ENCODE results near the gene HSP90AB1. TPM values are rescaled to one million over a fixed set of nuclear protein-coding genes. Genes with fewer than 3 reads are reported as not detected.

The HSP90AB1 gene
- total RNA-seq, 1 donor from 2014 or later = 1,214 TPM

DNA sequence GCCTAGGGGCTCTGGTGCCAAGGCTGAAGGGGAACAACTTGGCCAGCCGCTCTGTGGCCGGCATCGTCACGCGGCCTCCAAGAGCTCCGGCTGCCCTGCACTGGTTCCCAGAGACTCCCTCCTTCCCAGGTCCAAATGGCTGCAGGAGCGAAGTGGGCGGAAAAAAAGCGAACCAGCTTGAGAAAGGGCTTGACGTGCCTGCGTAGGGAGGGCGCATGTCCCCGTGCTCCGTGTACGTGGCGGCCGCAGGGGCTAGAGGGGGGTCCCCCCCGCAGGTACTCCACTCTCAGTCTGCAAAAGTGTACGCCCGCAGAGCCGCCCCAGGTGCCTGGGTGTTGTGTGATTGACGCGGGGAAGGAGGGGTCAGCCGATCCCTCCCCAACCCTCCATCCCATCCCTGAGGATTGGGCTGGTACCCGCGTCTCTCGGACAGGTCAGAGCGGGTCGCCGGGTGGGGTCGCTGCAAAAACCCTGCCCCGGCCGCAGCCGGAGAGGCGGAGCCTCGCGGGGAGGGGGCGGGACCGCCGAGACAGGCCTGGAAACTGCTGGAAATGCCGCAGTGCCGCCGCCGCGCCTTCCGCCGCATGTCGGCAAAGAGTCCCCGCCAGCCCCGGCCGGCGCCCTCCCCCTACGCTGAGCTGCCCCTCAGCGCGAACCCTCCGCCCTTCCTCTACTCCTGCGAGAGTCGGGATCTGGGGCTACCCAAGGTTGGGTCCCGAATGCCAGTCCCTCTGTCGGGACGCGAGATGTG lies 814 bp upstream of the HSP90AB1 start:
- no peaks in the 10 kb centered on the region for H3K9me3 Mint-ChIP-seq (ENCODE audit: low read depth)
- H3K36me3 Mint-ChIP-seq (ENCODE audit: insufficient read depth) = peaks cover 27% of the 10 kb centered on the region
- TF ChIP-seq, protein P1, sequence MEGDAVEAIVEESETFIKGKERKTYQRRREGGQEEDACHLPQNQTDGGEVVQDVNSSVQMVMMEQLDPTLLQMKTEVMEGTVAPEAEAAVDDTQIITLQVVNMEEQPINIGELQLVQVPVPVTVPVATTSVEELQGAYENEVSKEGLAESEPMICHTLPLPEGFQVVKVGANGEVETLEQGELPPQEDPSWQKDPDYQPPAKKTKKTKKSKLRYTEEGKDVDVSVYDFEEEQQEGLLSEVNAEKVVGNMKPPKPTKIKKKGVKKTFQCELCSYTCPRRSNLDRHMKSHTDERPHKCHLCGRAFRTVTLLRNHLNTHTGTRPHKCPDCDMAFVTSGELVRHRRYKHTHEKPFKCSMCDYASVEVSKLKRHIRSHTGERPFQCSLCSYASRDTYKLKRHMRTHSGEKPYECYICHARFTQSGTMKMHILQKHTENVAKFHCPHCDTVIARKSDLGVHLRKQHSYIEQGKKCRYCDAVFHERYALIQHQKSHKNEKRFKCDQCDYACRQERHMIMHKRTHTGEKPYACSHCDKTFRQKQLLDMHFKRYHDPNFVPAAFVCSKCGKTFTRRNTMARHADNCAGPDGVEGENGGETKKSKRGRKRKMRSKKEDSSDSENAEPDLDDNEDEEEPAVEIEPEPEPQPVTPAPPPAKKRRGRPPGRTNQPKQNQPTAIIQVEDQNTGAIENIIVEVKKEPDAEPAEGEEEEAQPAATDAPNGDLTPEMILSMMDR (IDR thresholded peaks at IDR 0.05; ENCODE audit: unreplicated experiment) = peak; percentile 53
- DNase-seq (ENCODE audit: low spot score, unreplicated experiment) = peak; percentile 91
- peak overlapping the region; percentile 100 for H3K27ac Mint-ChIP-seq
- H3K4me1 Mint-ChIP-seq (ENCODE audit: low read depth) = peaks cover 25% of the 10 kb centered on the region
- no peaks in the 10 kb centered on the region for H3K27me3 Mint-ChIP-seq
- H3K4me3 Mint-ChIP-seq (ENCODE audit: low read depth) = peak overlapping the region; percentile 100

DNA sequence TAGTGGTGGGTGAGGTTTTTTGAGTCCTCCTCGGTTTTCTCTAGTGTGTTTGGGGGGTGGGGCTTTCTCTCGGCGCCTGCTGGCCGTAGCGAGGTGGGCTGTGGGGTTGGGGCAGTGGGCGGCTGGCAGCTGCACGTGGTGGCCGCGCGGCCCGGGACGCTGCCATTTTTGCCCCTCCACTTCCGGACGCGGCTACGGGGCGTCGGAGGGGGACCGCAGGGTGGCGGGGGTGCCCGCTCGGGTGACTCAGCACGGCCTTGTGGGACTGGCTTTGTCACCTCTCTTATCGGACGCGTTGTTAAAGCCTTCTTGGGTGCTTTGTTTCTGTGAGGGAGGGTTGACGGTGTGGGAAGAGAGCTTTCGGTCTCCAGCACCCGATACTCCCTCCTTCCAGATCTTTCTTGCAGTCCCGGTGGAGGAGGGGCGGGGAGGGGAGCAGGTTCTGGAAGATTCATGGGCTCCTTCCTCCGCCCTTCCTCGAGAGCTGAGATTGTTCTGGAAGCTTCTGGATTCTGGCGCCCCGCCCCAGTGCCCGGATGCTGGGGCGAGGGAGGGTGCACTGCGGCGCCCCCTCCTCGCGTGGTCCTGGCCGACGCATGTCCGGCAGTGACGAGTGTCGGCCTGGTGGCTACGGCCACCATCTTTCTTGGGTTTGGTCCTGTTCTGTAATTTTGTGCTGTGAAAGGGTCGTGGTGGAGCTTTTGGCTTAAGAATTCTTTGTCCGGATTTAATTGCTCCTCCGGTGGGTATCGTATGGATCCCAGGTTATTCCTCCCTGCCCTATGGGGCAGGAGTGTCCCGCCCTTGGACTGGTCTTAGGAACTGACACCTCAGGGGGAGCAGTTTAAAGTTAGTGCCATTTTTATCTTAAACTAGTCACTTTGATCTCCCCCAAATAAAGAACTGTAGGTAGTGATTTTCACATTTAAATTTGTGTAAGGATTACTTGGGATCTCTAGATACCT lies 719 bp downstream of the HSP90AB1 start:
- Mint-ChIP-seq H3K9me3 (ENCODE audit: low read depth) (no peaks in the 10 kb centered on the region), H3K27me3 (no peaks in the 10 kb centered on the region), H3K4me1 (ENCODE audit: low read depth) (peaks cover 25% of the 10 kb centered on the region), H3K36me3 (ENCODE audit: insufficient read depth) (peaks cover 37% of the 10 kb centered on the region), H3K27ac (peak overlapping the region; percentile 100), H3K4me3 (ENCODE audit: low read depth) (peak overlapping the region; percentile 100)
- DNase-seq (ENCODE audit: low spot score, unreplicated experiment) = peak; percentile 39
- TF ChIP-seq, protein P1 (IDR thresholded peaks at IDR 0.05; ENCODE audit: unreplicated experiment) = no peak

DNA sequence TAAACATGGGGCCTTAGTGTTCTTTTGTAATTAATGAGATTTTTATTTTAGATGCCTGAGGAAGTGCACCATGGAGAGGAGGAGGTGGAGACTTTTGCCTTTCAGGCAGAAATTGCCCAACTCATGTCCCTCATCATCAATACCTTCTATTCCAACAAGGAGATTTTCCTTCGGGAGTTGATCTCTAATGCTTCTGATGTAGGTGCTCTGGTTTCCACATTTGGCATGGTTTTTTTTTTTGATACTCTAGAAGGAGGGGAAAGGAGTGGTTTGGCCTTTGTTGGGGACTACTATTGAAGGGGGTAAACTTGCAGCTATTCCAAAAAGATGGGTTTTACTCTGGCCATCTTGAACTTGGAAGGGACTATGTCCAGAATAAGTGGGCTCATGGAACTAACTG lies 1.7 kb downstream of the HSP90AB1 start:
- Mint-ChIP-seq H3K4me3 (ENCODE audit: low read depth) (peak overlapping the region; percentile 100), H3K27me3 (no peaks in the 10 kb centered on the region), H3K36me3 (ENCODE audit: insufficient read depth) (peaks cover 46% of the 10 kb centered on the region), H3K4me1 (ENCODE audit: low read depth) (peaks cover 27% of the 10 kb centered on the region), H3K9me3 (ENCODE audit: low read depth) (no peaks in the 10 kb centered on the region), H3K27ac (peak overlapping the region; percentile 100)
- TF ChIP-seq, protein P1 (IDR thresholded peaks at IDR 0.05; ENCODE audit: unreplicated experiment) = no peak
- no peak for DNase-seq (ENCODE audit: low spot score, unreplicated experiment)

DNA sequence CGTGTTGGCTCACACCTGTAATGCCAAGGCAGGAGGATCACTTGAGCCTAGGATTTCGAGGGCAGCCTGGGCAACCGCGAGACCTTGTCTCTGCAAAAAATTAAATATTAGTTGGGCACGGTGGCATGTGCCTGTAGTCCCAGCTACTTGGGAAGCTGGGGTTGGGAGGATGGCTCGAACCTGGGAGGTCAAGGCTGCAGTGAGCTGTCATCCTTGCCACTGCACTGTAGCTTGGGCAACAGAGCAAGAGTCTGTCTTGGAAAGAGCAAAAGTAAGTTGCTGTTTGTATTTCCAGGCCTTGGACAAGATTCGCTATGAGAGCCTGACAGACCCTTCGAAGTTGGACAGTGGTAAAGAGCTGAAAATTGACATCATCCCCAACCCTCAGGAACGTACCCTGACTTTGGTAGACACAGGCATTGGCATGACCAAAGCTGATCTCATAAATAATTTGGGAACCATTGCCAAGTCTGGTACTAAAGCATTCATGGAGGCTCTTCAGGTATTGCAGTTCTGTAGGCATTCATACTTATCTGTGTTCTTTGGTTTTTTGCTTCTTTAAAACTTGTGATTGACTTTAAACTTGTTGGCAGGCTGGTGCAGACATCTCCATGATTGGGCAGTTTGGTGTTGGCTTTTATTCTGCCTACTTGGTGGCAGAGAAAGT lies 2.3 kb downstream of the HSP90AB1 start:
- TF ChIP-seq, protein P1 (IDR thresholded peaks at IDR 0.05; ENCODE audit: unreplicated experiment) = no peak
- H3K27ac Mint-ChIP-seq = peak overlapping the region; percentile 100
- H3K4me1 Mint-ChIP-seq (ENCODE audit: low read depth) = peaks cover 28% of the 10 kb centered on the region
- no peaks in the 10 kb centered on the region for H3K9me3 Mint-ChIP-seq (ENCODE audit: low read depth)
- H3K27me3 Mint-ChIP-seq = no peaks in the 10 kb centered on the region
- no peak for DNase-seq (ENCODE audit: low spot score, unreplicated experiment)
- peaks cover 49% of the 10 kb centered on the region for H3K36me3 Mint-ChIP-seq (ENCODE audit: insufficient read depth)
- H3K4me3 Mint-ChIP-seq (ENCODE audit: low read depth) = peak overlapping the region; percentile 100
